GM19035 (cell line): ENCODE results near the gene C16orf95.

ENCODE experiments used
- ATAC-seq: cut with Tn5 transposase; IDR thresholded peaks from one replicate; pipeline ENCODE4 v1.9.1; 2021; ENCODE audit not compliant: unreplicated experiment

Gene C16orf95

GRCh38 chr16:87295661-87296531 is 21.3 kb downstream of the C16orf95 start:
- no peak for ATAC-seq

- no peak for ATAC-seq
Observed at GRCh38 chr16:87295259-87295658, 21.9 kb downstream of the C16orf95 start.

GRCh38 chr16:87293990-87294389 is 23.2 kb downstream of the C16orf95 start:
- no peak for ATAC-seq

GRCh38 chr16:87291944-87292343 is 25.2 kb downstream of the C16orf95 start:
- ATAC-seq, result no peak

- no peak for ATAC-seq
Observed at GRCh38 chr16:87288753-87289362, 28.3 kb downstream of the C16orf95 start.

- ATAC-seq, result no peak
Observed at GRCh38 chr16:87286839-87287626, 30.2 kb downstream of the C16orf95 start.

- no peak for ATAC-seq
Observed at GRCh38 chr16:87284183-87284582, 33.0 kb downstream of the C16orf95 start.

GRCh38 chr16:87279094-87279658 is 38.0 kb downstream of the C16orf95 start:
- ATAC-seq, result no peak

GRCh38 chr16:87278191-87279093 is 38.8 kb downstream of the C16orf95 start:
- no peak for ATAC-seq

GRCh38 chr16:87276924-87277323 is 40.3 kb downstream of the C16orf95 start:
- no peak for ATAC-seq

- no peak for ATAC-seq
Observed at GRCh38 chr16:87276091-87276701, 41.0 kb downstream of the C16orf95 start.

- ATAC-seq, result no peak
Observed at GRCh38 chr16:87274794-87275193, 42.4 kb downstream of the C16orf95 start.

- ATAC-seq, result no peak
Observed at GRCh38 chr16:87273471-87274030, 43.6 kb downstream of the C16orf95 start.

- no peak for ATAC-seq
Observed at GRCh38 chr16:87271256-87271655, 45.9 kb downstream of the C16orf95 start.

- ATAC-seq, result no peak
Observed at GRCh38 chr16:87267566-87267965, 49.6 kb downstream of the C16orf95 start.

GRCh38 chr16:87266846-87267245 is 50.3 kb downstream of the C16orf95 start:
- ATAC-seq, result no peak

- ATAC-seq, result no peak
Observed at GRCh38 chr16:87265261-87265660, 51.9 kb downstream of the C16orf95 start.

GRCh38 chr16:87264634-87265033 is 52.6 kb downstream of the C16orf95 start:
- no peak for ATAC-seq

GRCh38 chr16:87263418-87264052 is 53.7 kb downstream of the C16orf95 start:
- no peak for ATAC-seq
